Activated T-cell treated with anti-CD3 and anti-CD28 coated beads, Interleukin-2, amount 50 U/mL, for 48 hours (primary cell): Measurements from ENCODE around the gene JAZF1.

Experiments used
- DNase-seq, 2 experiments: peaks; one replicate each; pipeline ENCODE4 v3.0.0-alpha.2; 2020

Gene JAZF1

GRCh38 chr7:27999829-28000228, 180.8 kb downstream of the JAZF1 start:
- no peak for DNase-seq

- DNase-seq: no peak
These were observed 182.2 kb downstream of the JAZF1 start for GRCh38 chr7:27998382-27998781.

GRCh38 chr7:27997188-27997707, 183.3 kb downstream of the JAZF1 start:
- no peak for DNase-seq

GRCh38 chr7:27996141-27996540, 184.5 kb downstream of the JAZF1 start:
- DNase-seq: no peak

- no peak for DNase-seq
These were observed 185.4 kb downstream of the JAZF1 start for GRCh38 chr7:27995228-27995627.

- DNase-seq: no peak
These were observed 186.0 kb downstream of the JAZF1 start for GRCh38 chr7:27994639-27995038.

- DNase-seq: no peak
These were observed 187.7 kb downstream of the JAZF1 start for GRCh38 chr7:27992755-27993493.

GRCh38 chr7:27992097-27992496, 188.5 kb downstream of the JAZF1 start:
- no peak for DNase-seq

- no peak for DNase-seq
These were observed 189.5 kb downstream of the JAZF1 start for GRCh38 chr7:27991006-27991528.

- no peak for DNase-seq
These were observed 204.1 kb downstream of the JAZF1 start for GRCh38 chr7:27976531-27976930.

- no peak for DNase-seq
These were observed 207.0 kb downstream of the JAZF1 start for GRCh38 chr7:27973625-27974024.

GRCh38 chr7:27972276-27972675, 208.3 kb downstream of the JAZF1 start:
- peak in 1 of 2 experiments; percentile 29 for DNase-seq

GRCh38 chr7:27971171-27971812, 209.3 kb downstream of the JAZF1 start:
- DNase-seq: peak in 1 of 2 experiments; percentile 24

- DNase-seq: no peak
These were observed 210.2 kb downstream of the JAZF1 start for GRCh38 chr7:27970350-27970749.

GRCh38 chr7:27969346-27969745, 211.2 kb downstream of the JAZF1 start:
- no peak for DNase-seq

- no peak for DNase-seq
These were observed 213.0 kb downstream of the JAZF1 start for GRCh38 chr7:27967639-27968038.

- no peak for DNase-seq
These were observed 214.3 kb downstream of the JAZF1 start for GRCh38 chr7:27966219-27966780.

GRCh38 chr7:27965650-27966049, 214.9 kb downstream of the JAZF1 start:
- no peak for DNase-seq

- no peak for DNase-seq
These were observed 215.8 kb downstream of the JAZF1 start for GRCh38 chr7:27964820-27965219.

GRCh38 chr7:27963056-27963455, 217.5 kb downstream of the JAZF1 start:
- no peak for DNase-seq

GRCh38 chr7:27962273-27962672, 218.3 kb downstream of the JAZF1 start:
- no peak for DNase-seq

- DNase-seq: no peak
These were observed 219.3 kb downstream of the JAZF1 start for GRCh38 chr7:27961255-27961654.

GRCh38 chr7:27960415-27960814, 220.2 kb downstream of the JAZF1 start:
- no peak for DNase-seq
